Keratinocyte (primary cell): ENCODE data around the gene CASP9.

Experiments
- EZH2 ChIP-seq: IDR thresholded peaks from one replicate; pipeline ENCODE4 v1.6.1; 2012; ENCODE audit warnings: inconsistent platforms, mild to moderate bottlenecking, low read length, moderate library complexity
- TF ChIP-seq, protein P1 (sequence below), 3 experiments: IDR thresholded peaks in 1 of 3; conservative IDR thresholded peaks in 1 of 3; optimal IDR thresholded peaks in 1 of 3; 2 replicates in 2 of 3; 3 replicates in 1 of 3; pipeline versions ENCODE3 to v1.5.1; 2011; ENCODE audit warnings: low read length in 3 of 3, mild to moderate bottlenecking in 3 of 3, moderate library complexity in 2 of 3, control low read depth in 1 of 3, inconsistent platforms in 1 of 3; ENCODE audit not compliant: insufficient read depth in 2 of 3; ENCODE audit errors: extremely low read depth in 1 of 3

- TF ChIP-seq, protein P1, sequence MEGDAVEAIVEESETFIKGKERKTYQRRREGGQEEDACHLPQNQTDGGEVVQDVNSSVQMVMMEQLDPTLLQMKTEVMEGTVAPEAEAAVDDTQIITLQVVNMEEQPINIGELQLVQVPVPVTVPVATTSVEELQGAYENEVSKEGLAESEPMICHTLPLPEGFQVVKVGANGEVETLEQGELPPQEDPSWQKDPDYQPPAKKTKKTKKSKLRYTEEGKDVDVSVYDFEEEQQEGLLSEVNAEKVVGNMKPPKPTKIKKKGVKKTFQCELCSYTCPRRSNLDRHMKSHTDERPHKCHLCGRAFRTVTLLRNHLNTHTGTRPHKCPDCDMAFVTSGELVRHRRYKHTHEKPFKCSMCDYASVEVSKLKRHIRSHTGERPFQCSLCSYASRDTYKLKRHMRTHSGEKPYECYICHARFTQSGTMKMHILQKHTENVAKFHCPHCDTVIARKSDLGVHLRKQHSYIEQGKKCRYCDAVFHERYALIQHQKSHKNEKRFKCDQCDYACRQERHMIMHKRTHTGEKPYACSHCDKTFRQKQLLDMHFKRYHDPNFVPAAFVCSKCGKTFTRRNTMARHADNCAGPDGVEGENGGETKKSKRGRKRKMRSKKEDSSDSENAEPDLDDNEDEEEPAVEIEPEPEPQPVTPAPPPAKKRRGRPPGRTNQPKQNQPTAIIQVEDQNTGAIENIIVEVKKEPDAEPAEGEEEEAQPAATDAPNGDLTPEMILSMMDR (optimal IDR thresholded peaks at IDR 0.05 in 1 of 3, IDR thresholded peaks at IDR 0.05 in 1 of 3, conservative IDR thresholded peaks at IDR 0.05 in 1 of 3; ENCODE audit: extremely low read depth in 1 of 3, insufficient read depth in 2 of 3, low read length in 3 of 3) = peak; percentile 83 to 93 (median 89)
- no peak for TF ChIP-seq EZH2
Observed at GRCh38 chr1:15501208-15502032, 22.6 kb downstream of the CASP9 start.
